GM21360 (cell line): ENCODE measurements around the gene CD81.

Source experiments
- ATAC-seq: cut with Tn5 transposase; IDR thresholded peaks from one replicate; pipeline ENCODE4 v1.9.1; 2021; ENCODE audit warnings: mild to moderate bottlenecking, moderate library complexity; ENCODE audit not compliant: unreplicated experiment

The CD81 gene

GRCh38 chr11:2400762-2401435 is 23.8 kb downstream of the CD81 start:
- no peak for ATAC-seq

GRCh38 chr11:2401436-2401984 is 24.4 kb downstream of the CD81 start:
- no peak for ATAC-seq

- no peak for ATAC-seq
Measured at GRCh38 chr11:2402106-2402505, 25.0 kb downstream of the CD81 start.

- no peak for ATAC-seq
Measured at GRCh38 chr11:2402890-2403645, 26.0 kb downstream of the CD81 start.

- ATAC-seq = no peak
Measured at GRCh38 chr11:2404735-2405196, 27.7 kb downstream of the CD81 start.

GRCh38 chr11:2406451-2406850 is 29.3 kb downstream of the CD81 start:
- ATAC-seq = no peak

- no peak for ATAC-seq
Measured at GRCh38 chr11:2406878-2407410, 29.8 kb downstream of the CD81 start.

GRCh38 chr11:2408671-2409070 is 31.6 kb downstream of the CD81 start:
- ATAC-seq = no peak

- no peak for ATAC-seq
Measured at GRCh38 chr11:2409126-2409525, 32.0 kb downstream of the CD81 start.

- no peak for ATAC-seq
Measured at GRCh38 chr11:2409611-2410468, 32.7 kb downstream of the CD81 start.

- no peak for ATAC-seq
Measured at GRCh38 chr11:2410616-2411015, 33.5 kb downstream of the CD81 start.

- ATAC-seq = no peak
Measured at GRCh38 chr11:2411446-2412305, 34.6 kb downstream of the CD81 start.

GRCh38 chr11:2412323-2412722 is 35.2 kb downstream of the CD81 start:
- ATAC-seq = no peak

GRCh38 chr11:2413742-2414579 is 36.9 kb downstream of the CD81 start:
- ATAC-seq = no peak

- ATAC-seq = no peak
Measured at GRCh38 chr11:2414616-2415015, 37.5 kb downstream of the CD81 start.

- ATAC-seq = no peak
Measured at GRCh38 chr11:2415171-2415570, 38.1 kb downstream of the CD81 start.

- ATAC-seq = no peak
Measured at GRCh38 chr11:2415601-2416380, 38.7 kb downstream of the CD81 start.

- ATAC-seq = no peak
Measured at GRCh38 chr11:2416765-2417164, 39.7 kb downstream of the CD81 start.
